Psoas muscle (tissue), 8 donors: Measurements from ENCODE around the gene RNF26. TPM values are rescaled to one million over a fixed set of nuclear protein-coding genes. Genes with fewer than 3 reads are reported as not detected.
A peak's percentile ranks its signal among the peaks of the same experiment; 100 is the strongest.

ENCODE experiments used
- ATAC-seq, 4 donors: fragments of 200-7000 bp; cut with Tn5 transposase; one replicate each; pipeline ENCODE4 v1.9.1; 2020; ENCODE audit warnings: moderate library complexity in 3 of 4, mild to moderate bottlenecking in 2 of 4
- DNase-seq, 2 donors: peaks; one replicate each; pipeline ENCODE4 v3.0.0-alpha.2; 2020
- H3K27ac ChIP-seq: fragments of 200-600 bp; one replicate; pipeline ENCODE4 v1.8.0; 2022
- H3K27me3 ChIP-seq, 3 donors: fragments of 200-600 bp in 1 of 3; one replicate each; pipeline versions ENCODE4 v1.6.1 to v1.8.0; 2013 to 2022; ENCODE audit warnings: low read length in 2 of 3, mild to moderate bottlenecking in 2 of 3, moderate library complexity in 1 of 3; ENCODE audit not compliant: insufficient read depth in 3 of 3
- H3K36me3 ChIP-seq, 2 donors: fragments of 200-600 bp in 1 of 2; one replicate each; pipeline versions ENCODE4 v1.6.1 to v1.8.0; 2013 to 2022; ENCODE audit warnings: low read depth in 1 of 2, mild to moderate bottlenecking in 1 of 2, moderate library complexity in 1 of 2; ENCODE audit not compliant: insufficient read depth in 1 of 2
- H3K4me1 ChIP-seq: fragments of 200-600 bp; one replicate; pipeline ENCODE4 v1.8.0; 2022
- H3K4me3 ChIP-seq: fragments of 200-600 bp; one replicate; pipeline ENCODE4 v1.8.0; 2022; ENCODE audit warnings: mild to moderate bottlenecking
- H3K9me3 ChIP-seq: fragments of 200-600 bp; one replicate; pipeline ENCODE4 v1.8.0; 2022
- CTCF ChIP-seq: fragments of 200-600 bp; IDR thresholded peaks from one replicate; pipeline ENCODE4 v1.8.0; 2022; ENCODE audit warnings: antibody characterized with exemption
- WGBS, 3 donors: extraction: QIAGEN DNeasy Blood & Tissue Kit; methylation state at CpG; one replicate each; pipeline versions ENCODE4 v1.1.6 to v1.1.7; 2013; 5-methylcytosine and 5-hydroxymethylcytosine counted together
- intact Hi-C, 2 donors: fragments of 100-400 bp; cut with DNase I; formaldehyde crosslinking; loops; one replicate each; pipeline versions ENCODE4 v1.11.0 to v1.14.2; 2022
- polyA plus RNA-seq, 3 donors: library from polyadenylated mRNA; stranded (reverse); fragments of 200-250 nt; gene quantifications; one replicate each; pipeline ENCODE4 v1.2.3, GENCODE V29; 2013
- total RNA-seq, 4 donors: library from RNA; stranded (reverse); fragmentation: NEBNext Ultra II Directional in 2 of 4; extraction: Animal tissue kit (Norgen Biotek cat#: 25700) in 2 of 4; gene quantifications; one replicate each; pipeline versions ENCODE4 v1.2.1 to v1.2.4, GENCODE V29; 2021 to 2023
- donor health status: healthy with polysubstance abuse.
- donor health status: DM: no; HTN: no; CAD: no; lungs with moderate emphysema.
- donor health status: Bipolar disorder and iron deficiency.
- donor health status: healthy.
- donor health status: DM: yes; HTN: yes; CAD: no.
- donor health status: DM: no; HTN: no; CAD: no.
- donor health status: DM: no; HTN: no; CAD: no.
- donor health status: DM: yes; HTN: yes; CAD: no.

Gene RNF26
- total and polyA plus RNA-seq, 7 donors: 5.8 to 8.9 (median 7.3) TPM

DNA sequence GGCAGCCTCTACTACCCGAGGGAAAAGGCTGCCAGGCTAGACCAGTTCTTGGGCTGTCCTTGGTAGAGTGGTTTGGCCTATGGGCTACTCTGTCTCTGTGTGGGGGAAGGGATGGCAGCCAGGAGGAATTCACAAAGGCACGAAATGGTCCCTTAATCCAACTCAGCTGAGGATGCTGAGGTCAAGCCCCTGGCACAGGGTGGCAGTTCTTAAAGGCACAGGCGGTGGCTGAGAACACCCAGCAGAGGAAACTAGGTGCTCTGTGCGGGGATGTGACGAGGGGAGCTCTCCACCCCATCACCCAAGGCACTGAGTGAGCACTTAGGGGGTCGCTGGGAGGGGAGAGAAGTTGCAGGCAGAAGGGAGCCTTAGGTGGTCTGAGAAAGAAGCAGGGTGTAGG lies 12.3 kb downstream of the RNF26 start, which contains the start of gene MFRP:
MFRP (minus strand) TSS at position 101 of the 400 bp plus-strand sequence. CDS start 192 bp downstream, outside the sequence.
- Histone ChIP-seq H3K9me3 (no peaks in the 10 kb centered on the region), H3K27me3 (no peaks in the 10 kb centered on the region), H3K36me3 (no peaks in the 10 kb centered on the region), H3K4me1 (no peaks in the 10 kb centered on the region), H3K27ac (no peak within 1 kb of the TSS), H3K4me3 (no peak within 1 kb of the TSS)
- TF ChIP-seq CTCF: no peak
- intact Hi-C loops: no loop called here
- 49 to 78% (median 58%) methylated on average over 6 of the region's 6 CpGs for WGBS, 3 donors
- no peak for ATAC-seq
- DNase-seq: no peak

GRCh38 chr11:119347242-119347641 lies 12.9 kb downstream of the RNF26 start:
- Histone ChIP-seq H3K4me1 (no peaks in the 10 kb centered on the region), H3K9me3 (no peaks in the 10 kb centered on the region), H3K27me3 (no peaks in the 10 kb centered on the region), H3K27ac (no peak overlapping the region), H3K36me3 (no peaks in the 10 kb centered on the region), H3K4me3 (no peak overlapping the region)
- 56 to 92% (median 65%) methylated on average over 2 of the region's 2 CpGs for WGBS, 3 donors
- DNase-seq: no peak
- intact Hi-C loops: no loop called here
- TF ChIP-seq CTCF: no peak
- peak in 3 of 4 donors; percentile 9 to 18 (median 17) for ATAC-seq

- Histone ChIP-seq H3K4me1 (no peaks in the 10 kb centered on the region), H3K36me3 (no peaks in the 10 kb centered on the region), H3K27ac (peak overlapping the region; percentile 42), H3K27me3 (no peaks in the 10 kb centered on the region), H3K9me3 (no peaks in the 10 kb centered on the region), H3K4me3 (no peak overlapping the region)
- no peak for TF ChIP-seq CTCF
- ATAC-seq (peak in 3 of 4 donors; percentile 4 to 33 (median 14)), DNase-seq (no peak)
- WGBS, 3 donors: 38 to 70% (median 38%) methylated on average over 16 of the region's 16 CpGs
- intact Hi-C loops: no loop called here
These were observed 13.7 kb downstream of the RNF26 start for GRCh38 chr11:119347940-119348605.

DNA sequence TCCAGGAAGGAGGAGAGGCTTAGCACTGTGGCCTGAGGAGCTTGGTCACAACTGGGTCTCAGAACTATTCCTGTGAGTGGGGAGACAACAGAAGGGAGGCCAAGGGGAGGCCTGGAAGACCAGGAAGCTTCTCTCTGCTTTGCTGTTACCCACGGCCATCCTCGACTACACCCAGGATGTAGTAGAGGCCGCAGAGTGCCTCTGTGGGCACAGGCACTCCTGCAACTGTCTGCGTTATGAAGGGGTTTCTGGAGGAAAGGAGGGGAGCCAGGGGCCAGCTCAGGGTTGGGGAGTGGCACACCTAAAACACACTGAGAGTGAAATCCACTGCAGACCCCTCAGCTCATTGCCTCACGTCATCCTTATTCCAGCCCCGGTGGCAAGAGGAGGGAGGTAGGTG lies 16.0 kb downstream of the RNF26 start:
- no peak for DNase-seq
- Histone ChIP-seq H3K36me3 (peaks cover 0 to 10% of the 10 kb centered on the region in 2 donors), H3K4me3 (no peak overlapping the region), H3K27ac (no peak overlapping the region), H3K4me1 (no peaks in the 10 kb centered on the region), H3K9me3 (no peaks in the 10 kb centered on the region), H3K27me3 (no peaks in the 10 kb centered on the region)
- no peak for TF ChIP-seq CTCF
- intact Hi-C loops: loop anchor here in 1 of 2 donors (10.0 kb wide), 1 partner anchor 124 kb away; no protein-coding TSS in a partner anchor
- ATAC-seq: no peak
- WGBS, 3 donors: 80 to 90% (median 86%) methylated on average over 6 of the region's 6 CpGs
